NCI-H526 treated with DMSO at 0.1 percent for 48 hours (cell line): ENCODE results near the gene SPDYC.
"Not testable (repeated sequence)": the region's sequence is repeated elsewhere in the genome, so short reads cannot be mapped to it uniquely, and the experiment has no call there.

ENCODE experiments used
- DNase-seq: peaks from one replicate; lab custom pipeline; 2025; lab: John Stamatoyannopoulos, UW

SPDYC gene

GRCh38 chr11:65134240-65134951 lies 35.6 kb upstream of the SPDYC start, which contains the start of gene SYVN1:
TSS of gene SYVN1 (minus strand) at chr11:65134519. CDS start at chr11:65133601, 918 bp downstream.
- peak; percentile 93 for DNase-seq

- peak; percentile 99 for DNase-seq
Observed at GRCh38 chr11:65134952-65135632, 34.9 kb upstream of the SPDYC start.

GRCh38 chr11:65135633-65136145 lies 34.3 kb upstream of the SPDYC start:
- no peak for DNase-seq

GRCh38 chr11:65136515-65137096 lies 33.4 kb upstream of the SPDYC start:
- DNase-seq = no peak

GRCh38 chr11:65141896-65142494 lies 28.0 kb upstream of the SPDYC start:
- DNase-seq = no peak

GRCh38 chr11:65147352-65148075 lies 22.5 kb upstream of the SPDYC start:
- DNase-seq = no peak

- no peak for DNase-seq
Observed at GRCh38 chr11:65148657-65149056, 21.4 kb upstream of the SPDYC start.

- DNase-seq = not testable (repeated sequence)
Observed at GRCh38 chr11:65150131-65150508, 19.9 kb upstream of the SPDYC start.

- no peak for DNase-seq
Observed at GRCh38 chr11:65150509-65151299, 19.3 kb upstream of the SPDYC start.

GRCh38 chr11:65151331-65151899 lies 18.6 kb upstream of the SPDYC start:
- no peak for DNase-seq

GRCh38 chr11:65152122-65152521 lies 17.9 kb upstream of the SPDYC start:
- DNase-seq = no peak

- DNase-seq = no peak
Observed at GRCh38 chr11:65156256-65156655, 13.8 kb upstream of the SPDYC start.

GRCh38 chr11:65156926-65157325 lies 13.1 kb upstream of the SPDYC start:
- DNase-seq = no peak

- DNase-seq = no peak
Observed at GRCh38 chr11:65157336-65157735, 12.7 kb upstream of the SPDYC start.

GRCh38 chr11:65159012-65159411 lies 11.0 kb upstream of the SPDYC start:
- DNase-seq = no peak

- DNase-seq = no peak
Observed at GRCh38 chr11:65160643-65161042, 9.4 kb upstream of the SPDYC start.

GRCh38 chr11:65163684-65164083 lies 6.3 kb upstream of the SPDYC start:
- no peak for DNase-seq

- DNase-seq = no peak
Observed at GRCh38 chr11:65165410-65166317, 4.4 kb upstream of the SPDYC start.

GRCh38 chr11:65166893-65167292 lies 3.1 kb upstream of the SPDYC start:
- DNase-seq = no peak

- no peak for DNase-seq
Observed at GRCh38 chr11:65167656-65168055, 2.4 kb upstream of the SPDYC start.
